HTR-8/SVneo (cell line): ENCODE measurements around the gene GREB1.
A peak's percentile ranks its signal among the peaks of the same experiment; 100 is the strongest.

Source experiments
- DNase-seq: peaks from one replicate; pipeline ENCODE4 v3.0.0; 2011; ENCODE audit warnings: low spot score, mixed read lengths; ENCODE audit not compliant: insufficient read length
- FAIRE-seq: peaks from 2 replicates; lab custom pipeline; 2011; peaks lifted over from hg19 to GRCh38; lab: Jason Lieb, UNC

The GREB1 gene

GRCh38 chr2:11577101-11577883 is 43.4 kb downstream of the GREB1 start:
- DNase-seq (no peak), FAIRE-seq (no peak)

GRCh38 chr2:11578081-11578948 is 44.5 kb downstream of the GREB1 start:
- DNase-seq (no peak), FAIRE-seq (no peak)

GRCh38 chr2:11578986-11579774 is 45.3 kb downstream of the GREB1 start:
- DNase-seq, result no peak
- no peak for FAIRE-seq

GRCh38 chr2:11579867-11580659 is 46.2 kb downstream of the GREB1 start:
- FAIRE-seq (no peak), DNase-seq (no peak)

- DNase-seq (no peak), FAIRE-seq (no peak)
Observed at GRCh38 chr2:11580697-11581096, 46.9 kb downstream of the GREB1 start.

- FAIRE-seq (no peak), DNase-seq (no peak)
Observed at GRCh38 chr2:11581124-11581796, 47.4 kb downstream of the GREB1 start.

- FAIRE-seq (no peak), DNase-seq (no peak)
Observed at GRCh38 chr2:11581797-11582611, 48.2 kb downstream of the GREB1 start.

GRCh38 chr2:11582612-11582861 is 48.7 kb downstream of the GREB1 start:
- FAIRE-seq (no peak), DNase-seq (peak; percentile 63)

- DNase-seq, result no peak
- FAIRE-seq, result no peak
Observed at GRCh38 chr2:11582862-11583752, 49.3 kb downstream of the GREB1 start.

- DNase-seq (peak; percentile 94), FAIRE-seq (peak; percentile 94)
Observed at GRCh38 chr2:11583840-11584524, 50.1 kb downstream of the GREB1 start.

GRCh38 chr2:11584525-11585056 is 50.7 kb downstream of the GREB1 start:
- FAIRE-seq, result no peak
- DNase-seq, result no peak

- no peak for DNase-seq
- no peak for FAIRE-seq
Observed at GRCh38 chr2:11585071-11585470, 51.2 kb downstream of the GREB1 start.

- DNase-seq, result no peak
Observed at GRCh38 chr2:11588228-11589110, 54.6 kb downstream of the GREB1 start.

GRCh38 chr2:11589316-11589940 is 55.6 kb downstream of the GREB1 start:
- DNase-seq, result no peak

More at GRCh38 chr2:11588228-11589110, 54.6 kb downstream of the GREB1 start:
- no peak for FAIRE-seq

GRCh38 chr2:11590193-11590592 is 56.3 kb downstream of the GREB1 start:
- DNase-seq, result no peak
- FAIRE-seq, result no peak

More at GRCh38 chr2:11589316-11589940, 55.6 kb downstream of the GREB1 start:
- FAIRE-seq, result no peak
